ENCODE measurements around the gene ZNF841. TPM values are rescaled to one million over a fixed set of nuclear protein-coding genes. Genes with fewer than 3 reads are reported as not detected.

Gene ZNF841
- total and polyA plus RNA-seq, 11 donors = 6.2 to 12.9 (median 7.9) TPM

DNA sequence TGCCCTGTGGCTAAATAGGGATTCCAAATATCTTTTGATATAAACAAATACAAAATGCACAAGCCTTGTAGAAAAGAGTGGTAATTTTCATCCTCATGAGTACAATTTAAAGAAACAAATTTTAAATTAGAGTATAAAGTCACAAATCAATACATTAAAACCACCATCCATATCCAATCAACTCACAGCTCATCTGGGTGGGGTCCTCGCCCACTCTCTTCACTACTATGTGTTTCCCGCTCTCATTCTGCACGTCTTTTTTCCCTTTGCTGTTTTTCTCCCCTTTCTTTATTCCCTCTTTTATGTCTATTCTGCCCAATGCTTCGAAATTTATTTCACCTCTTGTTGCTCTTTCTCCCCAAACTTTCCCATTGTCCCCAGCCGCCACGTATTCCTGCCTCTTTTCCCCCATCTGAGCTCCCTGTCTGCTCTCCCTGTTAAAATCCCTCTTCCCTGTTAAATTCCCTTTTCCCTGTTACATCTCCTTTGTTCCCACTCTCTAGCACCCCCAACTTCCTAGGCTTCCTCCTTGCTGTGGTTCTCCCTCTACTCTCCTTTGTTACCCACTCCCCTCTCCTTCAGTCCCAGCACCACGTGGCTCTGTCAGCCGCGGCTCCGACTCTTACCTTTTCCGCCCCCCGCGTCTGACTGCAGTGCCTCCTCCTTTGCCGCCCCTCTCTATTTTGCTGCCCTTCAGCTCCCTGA is 42.9 kb upstream of the ZNF841 start:
- no peaks in the 10 kb centered on the region for H3K36me3 ChIP-seq
- peak overlapping the region in 11 of 12 donors; percentile 60 to 93 (median 82) for H3K4me3 ChIP-seq
- H3K27me3 ChIP-seq = no peaks in the 10 kb centered on the region
- 8 to 12% (median 10%) methylated on average over 14 of the region's 14 CpGs for WGBS, 4 donors
- peaks cover 0 to 25% (median 0%) of the 10 kb centered on the region in 12 donors for H3K9me3 ChIP-seq
- H3K4me1 ChIP-seq = peaks cover 0 to 21% (median 14%) of the 10 kb centered on the region in 12 donors
- DNase-seq (peak in 3 of 5 donors; percentile 21 to 33 (median 29)), ATAC-seq (peak in 1 of 4 donors; percentile 28)
- TF ChIP-seq POLR2A (IDR thresholded peaks at IDR 0.05) = no peak
- TF ChIP-seq CTCF (IDR thresholded peaks at IDR 0.05) = no peak
- intact Hi-C loops (cut with DNase I) = loop anchor here in 8 of 10 donors (2.0 to 10.0 kb wide), 9 partner anchors 32 to 610 kb away; partner anchors contain the start of genes PPP2R1A (in 3 of the 8), ZNF836 (in 3 of the 8) and ZNF841 (in 1 of the 8)
- H3K27ac ChIP-seq = peak overlapping the region in 11 of 12 donors; percentile 81 to 97 (median 93)

- intact Hi-C loops (cut with DNase I) = no loop called here
Observed at GRCh38 chr19:52120286-52120685, 24.7 kb upstream of the ZNF841 start.

GRCh38 chr19:52115526-52116053 is 20.0 kb upstream of the ZNF841 start:
- no peak for DNase-seq
- Histone ChIP-seq H3K27me3 (no peaks in the 10 kb centered on the region), H3K27ac (no peak overlapping the region), H3K36me3 (peaks cover 12 to 72% (median 46%) of the 10 kb centered on the region in 9 donors), H3K4me3 (no peak overlapping the region), H3K4me1 (no peaks in the 10 kb centered on the region), H3K9me3 (peaks cover 13 to 100% (median 100%) of the 10 kb centered on the region in 12 donors)
- ATAC-seq = no peak
- WGBS, 4 donors = 98 to 99% (median 98%) methylated on average over 12 of the region's 12 CpGs
- TF ChIP-seq POLR2A (IDR thresholded peaks at IDR 0.05) = no peak
- no peak for TF ChIP-seq CTCF (IDR thresholded peaks at IDR 0.05)
- intact Hi-C loops (cut with DNase I) = no loop called here

More at GRCh38 chr19:52120286-52120685, 24.7 kb upstream of the ZNF841 start:
- Histone ChIP-seq H3K27ac (no peak overlapping the region), H3K4me1 (no peaks in the 10 kb centered on the region), H3K4me3 (no peak overlapping the region), H3K27me3 (no peaks in the 10 kb centered on the region), H3K9me3 (peaks cover 0 to 100% (median 82%) of the 10 kb centered on the region in 12 donors), H3K36me3 (peaks cover 12 to 100% (median 82%) of the 10 kb centered on the region in 9 donors)
- DNase-seq (no peak), ATAC-seq (no peak)
- 95 to 99% (median 98%) methylated on average over 3 of the region's 3 CpGs for WGBS, 4 donors
- TF ChIP-seq CTCF (IDR thresholded peaks at IDR 0.05) (no peak), POLR2A (IDR thresholded peaks at IDR 0.05) (no peak)

GRCh38 chr19:52114691-52115090 is 19.1 kb upstream of the ZNF841 start:
- TF ChIP-seq CTCF (IDR thresholded peaks at IDR 0.05) (no peak), POLR2A (IDR thresholded peaks at IDR 0.05) (no peak)
- Histone ChIP-seq H3K4me3 (no peak overlapping the region), H3K27me3 (no peaks in the 10 kb centered on the region), H3K27ac (no peak overlapping the region), H3K4me1 (no peaks in the 10 kb centered on the region), H3K36me3 (peaks cover 12 to 63% (median 39%) of the 10 kb centered on the region in 9 donors), H3K9me3 (peaks cover 13 to 100% (median 100%) of the 10 kb centered on the region in 12 donors)
- WGBS, 4 donors = 97 to 99% (median 98%) methylated on average over 5 of the region's 5 CpGs
- ATAC-seq (no peak), DNase-seq (no peak)
- intact Hi-C loops (cut with DNase I) = no loop called here

All from heart left ventricle (tissue), 16 donors.